GM12872 (cell line): ENCODE results near the gene FUT2.

Source experiments
- CTCF ChIP-seq: IDR thresholded peaks from 3 replicates; pipeline ENCODE4 v1.5.1; 2011; ENCODE audit warnings: low read depth, mild to moderate bottlenecking, low read length, moderate library complexity; ENCODE audit not compliant: insufficient read depth

The FUT2 gene

DNA sequence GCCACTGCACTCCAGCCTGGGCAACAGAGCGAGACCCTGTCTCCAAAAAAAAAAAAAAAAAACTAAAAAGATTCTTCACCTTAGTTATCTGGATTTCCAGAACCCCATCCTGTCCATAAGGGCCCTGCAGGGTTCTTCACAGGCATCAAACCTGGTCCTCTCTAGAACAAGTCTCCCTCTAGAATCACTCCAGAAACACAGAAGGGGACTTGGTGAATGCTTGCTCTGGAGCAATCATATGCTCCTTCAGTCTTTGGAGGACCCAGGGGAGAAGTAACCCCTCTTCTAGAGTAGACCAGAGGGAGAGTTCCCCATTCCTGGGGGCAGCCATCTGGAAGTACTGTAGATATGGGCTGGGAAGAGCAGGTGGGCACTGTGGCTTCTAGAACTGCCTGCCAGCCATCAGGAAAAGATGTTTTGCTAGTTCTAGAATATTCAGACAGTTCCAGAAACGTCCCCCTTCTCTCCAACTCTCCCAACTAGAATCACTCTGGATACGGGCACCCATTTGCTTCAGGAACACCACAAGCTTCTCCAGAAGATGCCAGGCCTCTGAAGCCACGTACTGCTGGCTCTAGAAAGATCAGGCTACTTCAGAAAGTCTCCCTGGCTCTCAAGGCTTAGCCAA lies 53.9 kb downstream of the FUT2 start:
- TF ChIP-seq CTCF: no peak

GRCh38 chr19:48750351-48750750 lies 54.6 kb downstream of the FUT2 start:
- no peak for TF ChIP-seq CTCF

- TF ChIP-seq CTCF: no peak
Measured at GRCh38 chr19:48750771-48751504, 55.2 kb downstream of the FUT2 start.

- no peak for TF ChIP-seq CTCF
Measured at GRCh38 chr19:48751845-48752495, 56.2 kb downstream of the FUT2 start.

DNA sequence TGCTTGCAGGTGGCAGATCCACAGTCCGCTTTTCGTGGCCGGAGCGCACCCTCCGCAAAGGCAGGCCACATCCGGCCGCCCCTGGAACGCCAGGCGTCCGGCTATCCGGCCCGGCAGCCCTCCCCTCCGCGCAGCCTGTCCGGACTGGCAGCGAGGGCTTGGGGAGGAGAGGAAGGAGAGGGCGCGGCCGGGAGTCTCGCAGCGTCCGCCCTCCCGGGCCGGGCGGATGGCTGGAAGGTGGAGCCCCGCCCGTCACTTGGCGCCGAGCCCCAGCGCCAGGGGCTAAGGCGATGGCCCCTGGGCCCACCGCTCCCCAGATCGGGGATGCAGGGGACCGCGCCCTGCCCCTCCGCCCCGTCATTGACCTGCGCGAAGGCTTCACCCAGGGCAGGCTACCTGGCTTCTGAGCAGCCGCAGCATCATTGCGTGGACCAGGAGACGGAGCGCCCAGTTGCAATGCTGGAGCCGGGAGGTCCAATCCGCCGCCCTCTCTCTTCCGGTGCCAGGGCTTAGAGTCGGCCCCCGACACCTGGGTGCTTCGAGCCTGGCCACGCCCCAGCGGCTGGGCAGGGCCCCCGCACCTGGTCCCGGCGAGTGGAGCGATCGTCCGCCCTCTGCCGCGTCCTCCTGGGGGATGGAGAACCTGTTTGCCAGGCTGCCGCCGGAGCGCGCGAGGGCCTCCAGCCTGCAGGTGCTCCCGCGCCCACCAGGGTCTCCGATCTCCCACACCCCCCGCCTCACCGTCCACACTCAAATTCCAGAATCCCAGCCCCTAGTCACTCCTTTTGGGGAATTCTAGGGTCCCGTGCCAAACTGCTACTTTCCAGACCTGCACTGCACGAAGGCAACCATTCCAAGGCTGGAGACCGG lies 57.0 kb downstream of the FUT2 start, which contains the start of gene FUT1:
FUT1 (minus strand) TSS at position 146 of the 870 bp plus-strand sequence. CDS start 1,360 bp downstream, outside the sequence.
- no peak for TF ChIP-seq CTCF

DNA sequence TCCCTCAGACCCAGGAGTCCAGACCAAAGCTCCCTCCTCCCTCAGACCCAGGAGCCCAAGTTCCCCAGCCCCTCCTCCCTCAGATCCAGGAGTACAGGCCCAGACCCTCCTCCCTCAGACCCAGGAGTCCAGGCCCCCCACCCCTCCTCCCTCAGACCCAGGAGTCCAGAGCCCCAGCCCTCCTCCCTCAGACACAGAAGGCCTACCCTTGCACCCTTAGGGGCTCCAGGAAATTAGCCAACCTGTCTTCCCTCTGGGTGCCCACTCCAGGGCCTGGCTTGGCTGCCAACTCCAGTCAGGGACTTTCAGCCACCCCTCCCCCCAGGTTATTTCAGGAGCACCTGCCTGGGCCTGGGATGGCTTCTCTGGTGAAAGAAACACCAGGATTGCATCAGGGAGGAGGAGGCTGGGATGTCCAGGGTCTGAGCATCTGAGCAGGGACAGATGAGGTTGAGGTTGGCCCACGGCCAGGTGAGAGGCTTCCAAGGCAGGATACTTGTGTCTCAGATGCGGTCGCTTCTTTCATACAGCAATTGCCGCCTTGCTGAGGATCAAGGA lies 59.4 kb downstream of the FUT2 start, which contains the start of gene FGF21:
FGF21 (plus strand) TSS at position 441 of the 558 bp plus-strand sequence. CDS start 713 bp downstream, outside the sequence.
- TF ChIP-seq CTCF: no peak
